GM12878 (cell line): ENCODE results near the gene ANKRD34A.
A peak's percentile ranks its signal among the peaks of the same experiment; 100 is the strongest.

ENCODE experiments used
- BRCA1 ChIP-seq: IDR thresholded peaks from 2 replicates; pipeline ENCODE4 v1.6.1; 2011; ENCODE audit warnings: low read depth, low read length, improper control_type of control experiment
- CTCF ChIP-seq, 3 experiments: IDR thresholded peaks in 2 of 3; conservative IDR thresholded peaks in 1 of 3; 2 replicates each; pipeline ENCODE4 v1.5.1; 2011; ENCODE audit warnings: low read depth in 3 of 3, low read length in 3 of 3, mild to moderate bottlenecking in 3 of 3, control low read depth in 2 of 3, moderate library complexity in 2 of 3, inconsistent platforms in 1 of 3, mixed read lengths in 1 of 3; ENCODE audit not compliant: control insufficient read depth in 2 of 3, insufficient read depth in 1 of 3; ENCODE audit errors: extremely low read depth in 1 of 3
- CUX1 ChIP-seq: IDR thresholded peaks from 2 replicates; pipeline ENCODE4 v1.6.1; 2012; ENCODE audit warnings: improper control_type of control experiment, low read depth, low read length; ENCODE audit not compliant: insufficient replicate concordance
- HDGF ChIP-seq: fragments of 450-650 bp; IDR thresholded peaks from 2 replicates; pipeline ENCODE4 v1.6.1; 2016; ENCODE audit warnings: antibody characterized with exemption
- KDM1A ChIP-seq: fragments of 200-600 bp; sonication (generic); IDR thresholded peaks from 2 replicates; pipeline ENCODE4 v1.6.1; 2016; ENCODE audit warnings: borderline replicate concordance
- RCOR1 ChIP-seq: conservative IDR thresholded peaks from 2 replicates; pipeline ENCODE4 v1.6.1; 2012; ENCODE audit warnings: low read depth, low read length, improper control_type of control experiment
- REST ChIP-seq: IDR thresholded peaks from 2 replicates; pipeline ENCODE4 v1.6.1; 2012; ENCODE audit warnings: mild to moderate bottlenecking, low read depth, low read length
- SREBF1 ChIP-seq: IDR thresholded peaks from 2 replicates; pipeline ENCODE4 v1.6.1; 2012; ENCODE audit warnings: mild to moderate bottlenecking, low read length
- SUPT20H ChIP-seq: IDR thresholded peaks from 2 replicates; pipeline ENCODE4 v1.6.1; 2011; ENCODE audit warnings: low read depth, mild to moderate bottlenecking, low read length, moderate library complexity, borderline replicate concordance; ENCODE audit not compliant: control insufficient read depth
- TAF1 ChIP-seq: IDR thresholded peaks from 2 replicates; pipeline ENCODE4 v1.6.1; 2011; ENCODE audit warnings: mild to moderate bottlenecking, low read depth, low read length, borderline replicate concordance
- TF ChIP-seq, protein P1 (sequence below): IDR thresholded peaks from 2 replicates; pipeline ENCODE4 v1.6.1; 2012; ENCODE audit warnings: low read depth, low read length, improper control_type of control experiment

DNA sequence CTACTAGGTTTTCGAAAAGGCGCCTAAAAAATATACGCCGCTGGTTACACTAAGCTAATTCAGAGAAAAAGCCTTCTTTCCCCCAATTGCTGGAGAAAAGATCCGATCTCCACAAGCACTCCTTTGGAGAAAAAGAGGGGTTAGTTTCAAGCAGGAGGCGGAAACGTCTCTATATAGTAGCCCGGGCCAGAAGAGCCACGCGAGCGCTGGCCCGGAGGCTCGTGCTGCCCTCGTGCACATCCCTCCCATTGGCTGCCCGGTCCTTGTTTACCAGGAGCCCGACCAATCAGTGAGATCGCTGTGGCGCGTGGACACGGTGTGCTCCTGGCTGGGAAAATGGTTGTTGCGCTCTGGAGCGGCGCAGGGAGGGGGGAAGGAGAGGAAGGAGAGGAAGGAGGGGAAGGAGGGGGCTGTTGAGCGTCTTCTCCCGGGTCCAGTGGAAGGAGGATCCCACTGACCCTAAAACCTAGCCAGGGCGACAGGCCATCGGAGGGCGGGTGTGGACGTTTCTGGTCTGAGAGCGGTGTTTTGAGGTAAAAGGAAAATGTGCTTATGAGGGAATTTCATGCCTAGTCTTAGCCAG, 32.1 kb upstream of the ANKRD34A start, which contains the start of gene TXNIP:
- TF ChIP-seq, protein P1, sequence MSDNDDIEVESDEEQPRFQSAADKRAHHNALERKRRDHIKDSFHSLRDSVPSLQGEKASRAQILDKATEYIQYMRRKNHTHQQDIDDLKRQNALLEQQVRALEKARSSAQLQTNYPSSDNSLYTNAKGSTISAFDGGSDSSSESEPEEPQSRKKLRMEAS = peak; percentile 98
- TF ChIP-seq CTCF (IDR thresholded peaks at IDR 0.05 in 2 of 3, conservative IDR thresholded peaks at IDR 0.05 in 1 of 3; ENCODE audit: control insufficient read depth in 2 of 3, extremely low read depth in 1 of 3, insufficient read depth in 1 of 3, low read depth in 3 of 3, low read length in 3 of 3) (no peak), SUPT20H (no peak), HDGF (peak; percentile 70; the same call in 1 of the 2 replicates), TAF1 (peak; percentile 94), SREBF1 (no peak), BRCA1 (no peak), REST (no peak), KDM1A (no peak), CUX1 (no peak), RCOR1 (no peak)
